ENCODE data around the gene TEDC2. TPM values are rescaled to one million over a fixed set of nuclear protein-coding genes. Genes with fewer than 3 reads are reported as not detected.

The TEDC2 gene
- total RNA-seq, 3 donors from 2014 or later: 0.98 to 1.0 TPM; not detected in 1

DNA sequence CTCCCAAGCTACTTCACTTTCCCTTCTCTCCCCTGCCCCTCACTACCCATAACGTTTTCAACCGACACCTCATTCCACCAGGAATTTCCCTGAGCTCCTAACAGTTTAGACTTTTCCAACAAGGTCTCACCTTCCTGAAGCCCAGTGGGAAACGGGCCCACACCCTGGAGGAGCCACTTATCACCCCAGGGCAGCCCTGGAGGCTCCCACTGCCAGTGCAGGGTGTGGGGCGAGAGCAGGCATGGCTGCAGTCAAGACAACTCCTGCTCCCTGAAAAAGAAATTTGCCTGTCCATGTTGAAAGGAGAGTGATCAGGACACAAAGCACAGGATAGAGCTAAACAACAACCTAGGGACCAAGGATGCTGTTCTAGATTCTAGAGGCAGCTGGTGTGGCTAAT, 32.4 kb upstream of the TEDC2 start:
- intact Hi-C loops (cut with DNase I; ENCODE audit: low total_unique reads): loop anchor here (10.0 kb wide), 1 partner anchor 83 kb away; the partner anchor contains the start of gene ABCA3
- Histone ChIP-seq H3K4me3 (no peak overlapping the region), H3K4me1 (peaks cover 5 to 6% of the 10 kb centered on the region in 2 donors), H3K27ac (no peak overlapping the region), H3K9me3 (no peaks in the 10 kb centered on the region), H3K36me3 (no peaks in the 10 kb centered on the region), H3K27me3 (no peaks in the 10 kb centered on the region)
- TF ChIP-seq POLR2A (IDR thresholded peaks at IDR 0.05): no peak
- TF ChIP-seq, protein P1, sequence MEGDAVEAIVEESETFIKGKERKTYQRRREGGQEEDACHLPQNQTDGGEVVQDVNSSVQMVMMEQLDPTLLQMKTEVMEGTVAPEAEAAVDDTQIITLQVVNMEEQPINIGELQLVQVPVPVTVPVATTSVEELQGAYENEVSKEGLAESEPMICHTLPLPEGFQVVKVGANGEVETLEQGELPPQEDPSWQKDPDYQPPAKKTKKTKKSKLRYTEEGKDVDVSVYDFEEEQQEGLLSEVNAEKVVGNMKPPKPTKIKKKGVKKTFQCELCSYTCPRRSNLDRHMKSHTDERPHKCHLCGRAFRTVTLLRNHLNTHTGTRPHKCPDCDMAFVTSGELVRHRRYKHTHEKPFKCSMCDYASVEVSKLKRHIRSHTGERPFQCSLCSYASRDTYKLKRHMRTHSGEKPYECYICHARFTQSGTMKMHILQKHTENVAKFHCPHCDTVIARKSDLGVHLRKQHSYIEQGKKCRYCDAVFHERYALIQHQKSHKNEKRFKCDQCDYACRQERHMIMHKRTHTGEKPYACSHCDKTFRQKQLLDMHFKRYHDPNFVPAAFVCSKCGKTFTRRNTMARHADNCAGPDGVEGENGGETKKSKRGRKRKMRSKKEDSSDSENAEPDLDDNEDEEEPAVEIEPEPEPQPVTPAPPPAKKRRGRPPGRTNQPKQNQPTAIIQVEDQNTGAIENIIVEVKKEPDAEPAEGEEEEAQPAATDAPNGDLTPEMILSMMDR (IDR thresholded peaks at IDR 0.05): no peak
- TF ChIP-seq POLR2AphosphoS5 (IDR thresholded peaks at IDR 0.05): no peak
- no peak for DNase-seq (ENCODE audit: low spot score in 2 of 2)

DNA sequence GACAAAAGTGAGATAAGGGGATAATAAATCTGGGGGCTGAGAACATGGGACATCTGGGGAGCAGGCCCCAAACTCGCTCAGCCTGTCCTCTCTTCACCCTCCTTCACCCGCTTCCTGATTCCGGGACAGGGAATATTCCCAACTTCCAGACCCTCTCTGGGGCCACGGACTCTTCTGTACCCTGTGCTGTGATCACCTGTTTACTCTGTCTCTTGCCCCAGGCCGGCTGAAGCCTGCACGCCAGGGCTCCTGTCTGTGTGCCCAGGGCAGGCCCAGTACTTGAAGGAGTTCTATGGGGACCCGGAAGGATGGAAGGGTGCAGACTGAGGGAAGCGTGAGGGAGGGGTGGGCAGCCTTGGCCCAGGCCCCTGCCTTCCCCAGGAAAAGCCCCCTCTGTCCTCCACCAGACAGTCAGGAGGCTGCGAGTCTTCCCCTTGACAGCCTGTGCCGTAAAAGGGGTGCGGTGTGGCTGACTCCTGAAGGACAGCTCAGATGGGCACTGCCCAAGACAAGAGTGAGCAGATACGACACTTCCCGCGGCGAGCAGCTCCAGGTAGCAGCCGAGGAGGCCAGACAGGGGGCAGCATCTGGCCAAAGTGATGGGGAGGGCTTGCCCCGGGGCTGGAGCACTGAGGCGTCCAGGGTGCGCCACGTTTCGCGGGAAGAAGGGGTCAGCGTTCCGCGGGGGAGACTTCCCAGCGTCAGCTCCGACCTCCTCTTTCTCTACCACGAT, 31.7 kb upstream of the TEDC2 start:
- H3K4me3 ChIP-seq: peak overlapping the region; percentile 72 to 99 (median 87)
- H3K4me1 ChIP-seq: peaks cover 5 to 6% of the 10 kb centered on the region in 2 donors
- peak overlapping the region; percentile 77 to 90 for H3K27ac ChIP-seq
- no peaks in the 10 kb centered on the region for H3K9me3 ChIP-seq
- H3K27me3 ChIP-seq: no peaks in the 10 kb centered on the region
- intact Hi-C loops (cut with DNase I; ENCODE audit: low total_unique reads): loop anchor here (10.0 kb wide), 1 partner anchor 83 kb away; the partner anchor contains the start of gene ABCA3
- TF ChIP-seq POLR2A (IDR thresholded peaks at IDR 0.05): no peak
- TF ChIP-seq, protein P1 (IDR thresholded peaks at IDR 0.05): peak in 1 of 3 donors; percentile 20
- no peaks in the 10 kb centered on the region for H3K36me3 ChIP-seq
- no peak for DNase-seq (ENCODE audit: low spot score in 2 of 2)

DNA sequence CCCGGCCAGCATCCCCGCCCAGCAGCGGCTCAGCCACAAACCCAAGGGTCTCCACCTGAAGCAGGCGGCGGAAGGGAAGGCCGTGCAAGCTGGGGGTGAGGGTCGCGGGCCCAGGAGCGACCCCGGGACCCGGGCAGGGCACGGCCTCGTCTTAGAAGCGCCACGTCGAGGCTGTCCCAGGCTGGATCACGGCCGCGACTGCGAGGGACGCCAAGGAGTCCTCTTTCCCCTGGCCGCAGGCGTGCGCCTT, 31.2 kb upstream of the TEDC2 start:
- Histone ChIP-seq H3K4me3 (peak overlapping the region; percentile 72 to 99 (median 87)), H3K27ac (peak overlapping the region; percentile 77 to 90), H3K4me1 (peaks cover 5 to 6% of the 10 kb centered on the region in 2 donors), H3K36me3 (no peaks in the 10 kb centered on the region), H3K9me3 (no peaks in the 10 kb centered on the region), H3K27me3 (no peaks in the 10 kb centered on the region)
- DNase-seq (ENCODE audit: low spot score in 2 of 2): no peak
- no peak for TF ChIP-seq POLR2A (IDR thresholded peaks at IDR 0.05)
- TF ChIP-seq POLR2AphosphoS5 (IDR thresholded peaks at IDR 0.05): no peak
- TF ChIP-seq, protein P1 (IDR thresholded peaks at IDR 0.05): peak in 1 of 3 donors; percentile 14
- intact Hi-C loops (cut with DNase I; ENCODE audit: low total_unique reads): loop anchor here (10.0 kb wide), 1 partner anchor 84 kb away; the partner anchor contains the start of gene ABCA3

DNA sequence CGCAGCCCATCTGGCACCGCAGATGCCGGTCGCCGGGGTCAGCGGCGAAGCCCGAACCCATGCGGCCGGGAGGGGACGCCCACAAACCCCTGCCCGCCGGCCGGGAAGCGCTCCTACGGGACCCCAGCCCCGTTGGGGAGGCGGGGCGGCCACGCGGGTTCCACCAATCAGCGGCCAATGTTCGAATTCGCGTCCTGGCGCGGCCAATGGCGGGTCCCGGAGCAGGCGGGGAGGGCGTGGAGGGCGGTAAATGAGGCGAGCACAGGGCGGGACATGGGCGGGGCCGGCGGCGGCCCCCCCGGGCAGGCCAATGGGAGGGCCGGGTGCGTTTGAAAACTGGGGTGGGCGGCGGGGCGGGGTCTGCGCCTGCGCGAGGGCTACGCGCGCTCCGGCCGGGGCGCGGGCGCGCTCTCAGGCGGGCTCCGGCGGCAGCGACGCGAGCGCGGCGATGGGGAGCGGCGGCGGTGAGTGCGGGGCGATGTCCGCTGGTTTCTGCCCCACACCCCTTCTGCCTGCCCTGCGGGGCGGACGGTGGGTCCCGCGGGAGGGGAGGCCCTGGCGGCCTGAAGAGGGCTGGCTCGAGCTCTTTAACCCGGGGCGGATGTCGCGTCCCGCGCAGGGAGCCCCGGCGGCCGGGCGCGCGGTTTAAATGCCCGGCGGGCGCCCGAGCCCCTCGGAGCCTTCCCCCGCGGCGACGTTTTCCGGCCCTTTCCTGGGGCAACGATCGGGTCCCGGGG, 30.7 kb upstream of the TEDC2 start, which contains the start of gene CCNF:
TSS of gene CCNF (plus strand) at position 414 of the 737 bp plus-strand sequence. CDS start at position 449, 35 bp downstream.
- Histone ChIP-seq H3K36me3 (no peaks in the 10 kb centered on the region), H3K4me3 (peak within 1 kb of the TSS; percentile 72 to 99 (median 87)), H3K27ac (peak within 1 kb of the TSS; percentile 77 to 90), H3K4me1 (peaks cover 5 to 6% of the 10 kb centered on the region in 2 donors), H3K27me3 (no peaks in the 10 kb centered on the region), H3K9me3 (no peaks in the 10 kb centered on the region)
- DNase-seq (ENCODE audit: low spot score in 2 of 2): peak; percentile 96 to 98
- TF ChIP-seq POLR2A (IDR thresholded peaks at IDR 0.05): peak; percentile 41
- TF ChIP-seq, protein P1 (IDR thresholded peaks at IDR 0.05): no peak
- TF ChIP-seq POLR2AphosphoS5 (IDR thresholded peaks at IDR 0.05): peak; percentile 9 to 74 (median 41)
- intact Hi-C loops (cut with DNase I; ENCODE audit: low total_unique reads): loop anchor here (10.0 kb wide), 1 partner anchor 84 kb away; the partner anchor contains the start of gene ABCA3
